ENCODE data around the gene NDUFA13.

DNA sequence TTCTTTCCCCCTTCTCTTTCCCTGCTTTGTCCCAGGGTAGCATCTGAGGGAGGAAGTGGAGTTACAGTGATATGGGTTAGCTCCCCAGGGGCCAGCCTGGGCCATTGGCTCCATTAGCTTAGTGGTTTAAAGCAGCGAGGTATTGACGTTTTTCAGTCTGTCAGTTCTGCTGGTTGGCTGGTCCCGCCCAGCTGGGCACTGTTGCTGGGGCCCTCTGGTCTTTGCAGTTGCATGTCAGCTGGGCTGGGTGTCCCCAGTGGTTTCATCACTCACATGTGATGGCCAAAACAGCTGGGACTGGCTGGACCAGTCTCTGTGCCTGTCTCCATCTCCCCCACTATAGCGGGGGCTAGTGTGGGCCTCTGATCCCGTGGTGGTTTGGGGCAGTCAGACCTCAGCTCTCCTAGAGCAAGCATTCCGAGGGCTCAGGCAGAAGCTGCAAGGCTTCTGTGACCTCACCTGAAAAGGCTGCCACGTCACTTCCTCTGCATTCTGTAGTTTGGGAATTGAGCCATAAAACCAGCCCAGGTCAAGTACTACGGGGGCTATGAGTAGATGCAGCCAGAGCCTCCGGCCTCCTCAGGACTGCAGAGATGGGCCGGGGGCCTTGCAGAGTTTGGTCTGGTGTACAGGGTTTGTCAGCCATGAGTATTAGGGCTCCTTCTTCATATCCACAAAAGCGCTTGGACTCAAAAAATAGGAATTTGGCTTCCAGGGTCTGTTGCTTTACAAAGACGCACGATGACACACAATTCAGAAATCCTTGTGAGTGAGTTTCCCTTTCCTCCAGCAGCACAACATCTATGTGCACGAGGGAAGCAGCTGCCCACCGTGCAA lies 30.6 kb upstream of the NDUFA13 start:
- no peak for TF ChIP-seq EP300 (IDR thresholded peaks at IDR 0.05)
- no peak for TF ChIP-seq POLR2A (IDR thresholded peaks at IDR 0.05)
- TF ChIP-seq, protein P1, sequence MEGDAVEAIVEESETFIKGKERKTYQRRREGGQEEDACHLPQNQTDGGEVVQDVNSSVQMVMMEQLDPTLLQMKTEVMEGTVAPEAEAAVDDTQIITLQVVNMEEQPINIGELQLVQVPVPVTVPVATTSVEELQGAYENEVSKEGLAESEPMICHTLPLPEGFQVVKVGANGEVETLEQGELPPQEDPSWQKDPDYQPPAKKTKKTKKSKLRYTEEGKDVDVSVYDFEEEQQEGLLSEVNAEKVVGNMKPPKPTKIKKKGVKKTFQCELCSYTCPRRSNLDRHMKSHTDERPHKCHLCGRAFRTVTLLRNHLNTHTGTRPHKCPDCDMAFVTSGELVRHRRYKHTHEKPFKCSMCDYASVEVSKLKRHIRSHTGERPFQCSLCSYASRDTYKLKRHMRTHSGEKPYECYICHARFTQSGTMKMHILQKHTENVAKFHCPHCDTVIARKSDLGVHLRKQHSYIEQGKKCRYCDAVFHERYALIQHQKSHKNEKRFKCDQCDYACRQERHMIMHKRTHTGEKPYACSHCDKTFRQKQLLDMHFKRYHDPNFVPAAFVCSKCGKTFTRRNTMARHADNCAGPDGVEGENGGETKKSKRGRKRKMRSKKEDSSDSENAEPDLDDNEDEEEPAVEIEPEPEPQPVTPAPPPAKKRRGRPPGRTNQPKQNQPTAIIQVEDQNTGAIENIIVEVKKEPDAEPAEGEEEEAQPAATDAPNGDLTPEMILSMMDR (IDR thresholded peaks at IDR 0.05), result no peak
